CD4-positive, alpha-beta T cell (primary cell): ENCODE results near the gene ARSI. TPM values are rescaled to one million over a fixed set of nuclear protein-coding genes. Genes with fewer than 3 reads are reported as not detected.

Experiments used
- ATAC-seq: fragments of 200-7000 bp; cut with Tn5 transposase; one replicate; pipeline ENCODE4 v1.10.0; 2022; ENCODE audit warnings: mild to moderate bottlenecking; ENCODE audit not compliant: poor library complexity
- CTCF ChIA-PET: fragments of 350-600 bp; sonication (Branson Sonifier 250); formaldehyde crosslinking; loops from one replicate; lab custom pipeline; 2021; ENCODE audit warnings: antibody characterized with exemption, inconsistent platforms; lab: Charles Lee
- POLR2A ChIA-PET: fragments of 350-600 bp; sonication (Branson Sonifier 250); formaldehyde crosslinking; loops from one replicate; lab custom pipeline; 2021; ENCODE audit warnings: antibody characterized with exemption, inconsistent platforms; lab: Charles Lee
- DNase-seq, 14 experiments: peaks; one replicate each; pipeline ENCODE4 v3.0.0-alpha.2; 2013 to 2020; ENCODE audit warnings: mixed read lengths in 2 of 14
- H3K27ac ChIP-seq, 2 donors: one replicate each; pipeline versions ENCODE4 v1.5.1 to v1.7.0; 2013; ENCODE audit warnings: low read length in 2 of 2, low read depth in 1 of 2, mild to moderate bottlenecking in 1 of 2
- H3K27me3 ChIP-seq, 2 experiments: 1 replicate in 1 of 2; 2 replicates in 1 of 2; pipeline versions ENCODE4 v1.6.1 to v1.7.0; 2013; ENCODE audit warnings: low read length in 2 of 2, control low read depth in 1 of 2, mild to moderate bottlenecking in 1 of 2, moderate library complexity in 1 of 2; ENCODE audit not compliant: insufficient read depth in 2 of 2, control insufficient read depth in 1 of 2
- H3K36me3 ChIP-seq: one replicate; pipeline ENCODE4 v1.6.1; 2013; ENCODE audit warnings: low read length, control low read depth; ENCODE audit not compliant: insufficient read depth
- H3K4me1 ChIP-seq: one replicate; pipeline ENCODE4 v1.6.1; 2013; ENCODE audit warnings: low read length, control low read depth; ENCODE audit not compliant: insufficient read depth
- H3K4me3 ChIP-seq: one replicate; pipeline ENCODE4 v1.5.1; 2013; ENCODE audit warnings: mild to moderate bottlenecking, low read length, moderate library complexity
- H3K9me3 ChIP-seq, 2 experiments: 1 replicate in 1 of 2; 2 replicates in 1 of 2; pipeline versions ENCODE4 v1.6.1 to v1.7.0; 2013; ENCODE audit warnings: low read length in 2 of 2, mild to moderate bottlenecking in 2 of 2, control low read depth in 1 of 2, moderate library complexity in 1 of 2; ENCODE audit not compliant: control insufficient read depth in 1 of 2, insufficient read depth in 1 of 2
- H3K27ac Mint-ChIP-seq: one replicate; pipeline ENCODE4 v1.8.0; 2020; ENCODE audit warnings: mixed read lengths
- H3K27me3 Mint-ChIP-seq: one replicate; pipeline ENCODE4 v1.8.0; 2021; ENCODE audit warnings: mixed read lengths
- H3K36me3 Mint-ChIP-seq: one replicate; pipeline ENCODE4 v1.8.0; 2021; ENCODE audit warnings: low read depth, mixed read lengths
- H3K4me1 Mint-ChIP-seq: one replicate; pipeline ENCODE4 v1.8.0; 2021; ENCODE audit warnings: low read depth, mixed read lengths
- H3K4me3 Mint-ChIP-seq: one replicate; pipeline ENCODE4 v1.8.0; 2020; ENCODE audit warnings: mild to moderate bottlenecking, mixed read lengths
- H3K9me3 Mint-ChIP-seq: one replicate; pipeline ENCODE4 v1.8.0; 2020; ENCODE audit warnings: mixed read lengths
- intact Hi-C, 2 experiments: fragments of 100-400 bp; cut with DNase I in 1 of 2; cut with micrococcal nuclease in 1 of 2; formaldehyde crosslinking; loops; one replicate each; pipeline versions ENCODE4 v1.15.1 to v1.9.0; 2023 to 2025; cut with DNase I, micrococcal nuclease
- total RNA-seq, 174 experiments: library from RNA in 2 of 174; stranded (reverse) in 2 of 174; gene quantifications; one replicate each; pipeline ENCODE4 v1.2.3 and lab custom pipeline; 2021 to 2026
- TF ChIP-seq, protein P1 (sequence below): fragments of 200-600 bp; IDR thresholded peaks from one replicate; pipeline ENCODE4 v1.8.0; 2022; ENCODE audit warnings: antibody characterized with exemption, mild to moderate bottlenecking

ARSI gene
- total RNA-seq, 2 experiments from 2014 or later, result 0.22 to 0.56 TPM

DNA sequence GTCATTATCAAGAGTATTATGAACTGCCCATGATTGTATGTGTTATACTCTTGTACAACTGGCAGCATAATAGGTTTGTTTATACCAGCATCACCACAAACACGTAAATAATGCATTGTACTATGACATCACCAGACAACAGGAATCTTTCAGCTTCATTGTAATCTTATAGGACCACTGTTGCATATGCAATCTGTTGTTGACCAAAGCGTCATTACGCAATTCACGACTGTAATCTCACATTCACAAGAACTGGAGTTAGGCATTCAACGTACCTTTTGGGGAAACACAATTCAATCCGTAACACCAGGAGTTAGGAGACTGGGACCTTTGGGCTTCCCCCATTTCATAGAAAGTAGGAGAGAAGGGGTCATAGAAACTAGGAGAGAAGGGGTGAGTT, 20.4 kb upstream of the ARSI start:
- POLR2A ChIA-PET, result no interaction called here
- H3K36me3 ChIP-seq, result no peaks in the 10 kb centered on the region
- Mint-ChIP-seq H3K27ac (no peak overlapping the region), H3K27me3 (no peaks in the 10 kb centered on the region), H3K9me3 (no peaks in the 10 kb centered on the region), H3K4me1 (no peaks in the 10 kb centered on the region), H3K4me3 (no peak overlapping the region), H3K36me3 (no peaks in the 10 kb centered on the region)
- H3K27me3 ChIP-seq, result no peaks in the 10 kb centered on the region
- H3K27ac ChIP-seq, result no peak overlapping the region
- intact Hi-C loops, result no loop called here
- TF ChIP-seq, protein P1, sequence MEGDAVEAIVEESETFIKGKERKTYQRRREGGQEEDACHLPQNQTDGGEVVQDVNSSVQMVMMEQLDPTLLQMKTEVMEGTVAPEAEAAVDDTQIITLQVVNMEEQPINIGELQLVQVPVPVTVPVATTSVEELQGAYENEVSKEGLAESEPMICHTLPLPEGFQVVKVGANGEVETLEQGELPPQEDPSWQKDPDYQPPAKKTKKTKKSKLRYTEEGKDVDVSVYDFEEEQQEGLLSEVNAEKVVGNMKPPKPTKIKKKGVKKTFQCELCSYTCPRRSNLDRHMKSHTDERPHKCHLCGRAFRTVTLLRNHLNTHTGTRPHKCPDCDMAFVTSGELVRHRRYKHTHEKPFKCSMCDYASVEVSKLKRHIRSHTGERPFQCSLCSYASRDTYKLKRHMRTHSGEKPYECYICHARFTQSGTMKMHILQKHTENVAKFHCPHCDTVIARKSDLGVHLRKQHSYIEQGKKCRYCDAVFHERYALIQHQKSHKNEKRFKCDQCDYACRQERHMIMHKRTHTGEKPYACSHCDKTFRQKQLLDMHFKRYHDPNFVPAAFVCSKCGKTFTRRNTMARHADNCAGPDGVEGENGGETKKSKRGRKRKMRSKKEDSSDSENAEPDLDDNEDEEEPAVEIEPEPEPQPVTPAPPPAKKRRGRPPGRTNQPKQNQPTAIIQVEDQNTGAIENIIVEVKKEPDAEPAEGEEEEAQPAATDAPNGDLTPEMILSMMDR, result no peak
- H3K4me1 ChIP-seq, result no peaks in the 10 kb centered on the region
- H3K9me3 ChIP-seq, result no peaks in the 10 kb centered on the region
- CTCF ChIA-PET, result no interaction called here
- no peak for DNase-seq
- ATAC-seq, result no peak
- no peak overlapping the region for H3K4me3 ChIP-seq

DNA sequence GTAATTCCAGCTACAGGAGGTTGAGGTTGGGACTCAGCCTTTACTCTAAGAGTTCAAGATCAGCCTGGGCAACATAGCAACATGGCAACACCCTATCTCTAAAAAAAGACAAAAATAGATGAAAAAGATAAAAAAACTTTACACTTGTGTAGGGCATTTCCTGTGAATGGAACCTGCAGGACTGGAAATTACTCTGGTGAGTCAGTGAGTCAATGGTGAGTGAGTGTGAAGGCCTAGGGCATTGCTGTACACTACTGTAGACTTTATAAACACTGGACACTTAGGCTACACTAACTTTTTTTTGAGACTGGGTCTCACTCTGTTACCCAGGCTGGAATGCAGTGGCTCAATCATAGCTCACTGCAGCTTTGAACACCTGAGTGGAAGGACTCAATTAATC, 19.5 kb upstream of the ARSI start:
- no peaks in the 10 kb centered on the region for H3K27me3 Mint-ChIP-seq
- Histone ChIP-seq H3K4me1 (no peaks in the 10 kb centered on the region), H3K27ac (no peak overlapping the region), H3K4me3 (no peak overlapping the region), H3K27me3 (no peaks in the 10 kb centered on the region), H3K36me3 (no peaks in the 10 kb centered on the region), H3K9me3 (no peaks in the 10 kb centered on the region)
- H3K27ac Mint-ChIP-seq, result no peak overlapping the region
- TF ChIP-seq, protein P1, result no peak
- H3K36me3 Mint-ChIP-seq, result no peaks in the 10 kb centered on the region
- ATAC-seq, result no peak
- H3K4me1 Mint-ChIP-seq, result no peaks in the 10 kb centered on the region
- POLR2A ChIA-PET, result no interaction called here
- no peaks in the 10 kb centered on the region for H3K9me3 Mint-ChIP-seq
- intact Hi-C loops, result no loop called here
- CTCF ChIA-PET, result no interaction called here
- no peak for DNase-seq
- H3K4me3 Mint-ChIP-seq, result no peak overlapping the region

DNA sequence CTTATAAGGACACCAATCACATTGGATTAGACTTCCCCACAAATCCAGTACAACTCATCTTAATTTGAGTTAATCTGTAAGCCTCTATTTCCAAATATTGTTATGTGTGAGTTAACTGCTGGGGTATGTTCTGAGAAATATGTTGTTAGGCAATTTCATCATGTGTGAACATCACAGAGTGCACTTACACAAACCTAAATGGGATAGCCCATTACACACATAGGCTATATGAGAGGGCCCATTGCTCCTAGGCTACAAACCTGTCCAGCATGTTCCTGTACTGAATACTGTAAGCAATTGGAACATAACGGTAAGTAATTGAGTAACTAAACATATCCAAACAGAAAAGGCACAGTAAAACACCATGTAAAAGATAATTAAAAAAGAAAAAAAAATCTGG, 19.1 kb upstream of the ARSI start:
- ChIA-PET POLR2A (no interaction called here), CTCF (no interaction called here)
- Histone ChIP-seq H3K9me3 (no peaks in the 10 kb centered on the region), H3K36me3 (no peaks in the 10 kb centered on the region), H3K27ac (no peak overlapping the region), H3K4me1 (no peaks in the 10 kb centered on the region), H3K4me3 (no peak overlapping the region), H3K27me3 (no peaks in the 10 kb centered on the region)
- Mint-ChIP-seq H3K36me3 (no peaks in the 10 kb centered on the region), H3K4me3 (no peak overlapping the region), H3K9me3 (no peaks in the 10 kb centered on the region), H3K27me3 (no peaks in the 10 kb centered on the region), H3K4me1 (no peaks in the 10 kb centered on the region), H3K27ac (no peak overlapping the region)
- DNase-seq (no peak), ATAC-seq (no peak)
- TF ChIP-seq, protein P1, result no peak
- intact Hi-C loops, result no loop called here
